DND-41 (cell line): ENCODE results near the gene SENP1.

ENCODE experiments used
- CTCF ChIP-seq: IDR thresholded peaks from 2 replicates; pipeline ENCODE4 v1.5.1; 2012; ENCODE audit warnings: borderline replicate concordance, low read length, moderate library complexity, mild to moderate bottlenecking; ENCODE audit not compliant: poor library complexity, severe bottlenecking; ENCODE audit errors: extremely low read depth
- EZH2 ChIP-seq: IDR thresholded peaks from 3 replicates; pipeline ENCODE4 v1.6.1; 2012; ENCODE audit warnings: borderline replicate concordance, low read depth, mild to moderate bottlenecking, moderate library complexity, low read length, inconsistent platforms; ENCODE audit not compliant: severe bottlenecking

- TF ChIP-seq CTCF (no peak), EZH2 (no peak)
Measured at GRCh38 chr12:48131517-48131916, 25.6 kb upstream of the SENP1 start.
